HCT116 (cell line): Measurements from ENCODE around the gene CYTH2. TPM values are rescaled to one million over a fixed set of nuclear protein-coding genes. Genes with fewer than 3 reads are reported as not detected.

Experiments
- ATAC-seq: fragments of 200-7000 bp; cut with Tn5 transposase; 2 replicates; pipeline ENCODE4 v1.9.1; 2020; ENCODE audit warnings: mild to moderate bottlenecking, moderate library complexity
- BruUV-seq: library from RNA; stranded (reverse); fragments of 400-500 nt; replicated peaks from 2 replicates; lab custom pipeline; 2021; lab: Mats Ljungman, UMichigan
- CTCF ChIA-PET: fragments of 300-600 bp; sonication (Branson Sonifier 250); formaldehyde crosslinking; loops from one replicate; lab custom pipeline; 2021; ENCODE audit warnings: antibody characterized with exemption; lab: Charles Lee
- POLR2A ChIA-PET: fragments of 300-600, 350-600 bp; sonication (Branson Sonifier 250); formaldehyde crosslinking; loops from one replicate; lab custom pipeline; 2021; ENCODE audit warnings: antibody characterized with exemption; lab: Charles Lee
- RAD21 ChIA-PET, 2 experiments: fragments of 300-600 bp; sonication (Branson Sonifier 250); formaldehyde crosslinking; loops; one replicate each; lab custom pipeline; 2023; ENCODE audit warnings: low total read pairs in 2 of 2; ENCODE audit not compliant: uncharacterized antibody in 2 of 2, unreplicated experiment in 2 of 2, low non-redundant PET in 1 of 2; lab: Charles Lee
- DNase-seq: peaks from one replicate; pipeline ENCODE4 v3.0.0-alpha.2; 2010; ENCODE audit warnings: low read depth, low spot score
- H2AFZ ChIP-seq: fragments of 200-600 bp; shearing (Covaris generic), sonication (generic); 2 replicates; pipeline ENCODE4 v1.6.1; 2017; ENCODE audit warnings: low read depth, mixed run types, mixed read lengths, antibody characterized with exemption, low read length; ENCODE audit not compliant: poor library complexity, severe bottlenecking
- H3K27ac ChIP-seq: 2 replicates; pipeline ENCODE4 v1.5.1; 2012; ENCODE audit warnings: low read depth, low read length
- H3K27me3 ChIP-seq: fragments of 200-600 bp; sonication (generic); 2 replicates; pipeline ENCODE4 v1.6.1; 2016; ENCODE audit warnings: mixed run types, low read length, mixed read lengths; ENCODE audit not compliant: insufficient read depth
- H3K36me3 ChIP-seq, 2 experiments: fragments of 200-500 bp in 1 of 2; fragments of 200-600 bp in 1 of 2; sonication (Bioruptor generic) in 1 of 2; sonication (generic) in 1 of 2; 2 replicates each; pipeline versions ENCODE4 v1.5.1 to v1.6.1; 2014 to 2016; ENCODE audit warnings: low read length in 2 of 2, inconsistent platforms in 1 of 2, mixed read lengths in 1 of 2, mixed run types in 1 of 2; ENCODE audit not compliant: insufficient read depth in 2 of 2, control insufficient read depth in 1 of 2
- H3K4me1 ChIP-seq, 2 experiments: fragments of 200-600 bp in 1 of 2; sonication (generic) in 1 of 2; 2 replicates each; pipeline versions ENCODE4 v1.5.1 to v1.6.1; 2012 to 2017; ENCODE audit warnings: low read length in 2 of 2, inconsistent platforms in 1 of 2, mild to moderate bottlenecking in 1 of 2, mixed read lengths in 1 of 2, mixed run types in 1 of 2, moderate library complexity in 1 of 2; ENCODE audit not compliant: insufficient read depth in 2 of 2, control insufficient read depth in 1 of 2
- H3K4me2 ChIP-seq: fragments of 200-600 bp; sonication (generic); 2 replicates; pipeline ENCODE4 v1.6.1; 2017; ENCODE audit warnings: mixed run types, low read length, mixed read lengths
- H3K4me3 ChIP-seq, 2 experiments: fragments of 200-600 bp in 1 of 2; sonication (generic) in 1 of 2; replicated peaks in 1 of 2; 2 replicates each; pipeline ENCODE4 v1.5.1; 2011 to 2016; ENCODE audit warnings: low read length in 2 of 2, control low read depth in 1 of 2, low read depth in 1 of 2, mild to moderate bottlenecking in 1 of 2, mixed read lengths in 1 of 2, mixed run types in 1 of 2
- H3K79me2 ChIP-seq: fragments of 200-600 bp; sonication (generic); 2 replicates; pipeline ENCODE4 v1.6.1; 2017; ENCODE audit warnings: mild to moderate bottlenecking, mixed run types, low read length, moderate library complexity, mixed read lengths; ENCODE audit not compliant: insufficient read depth
- H3K9ac ChIP-seq: fragments of 200-600 bp; sonication (generic); 2 replicates; pipeline ENCODE4 v1.6.1; 2016; ENCODE audit warnings: low read length, mixed read lengths
- H3K9me2 ChIP-seq: fragments of 200-600 bp; sonication (generic), shearing (Covaris generic); 2 replicates; pipeline ENCODE4 v1.6.1; 2017; ENCODE audit warnings: mixed run types, mild to moderate bottlenecking, moderate library complexity; ENCODE audit not compliant: insufficient read depth
- H3K9me3 ChIP-seq, 2 experiments: fragments of 200-500 bp in 1 of 2; fragments of 200-600 bp in 1 of 2; sonication (Bioruptor generic) in 1 of 2; sonication (generic) in 1 of 2; 2 replicates each; pipeline ENCODE4 v1.6.1; 2014 to 2017; ENCODE audit warnings: low read length in 2 of 2, mixed read lengths in 2 of 2, inconsistent platforms in 1 of 2, low read depth in 1 of 2, mild to moderate bottlenecking in 1 of 2, mixed run types in 1 of 2, moderate library complexity in 1 of 2; ENCODE audit not compliant: control insufficient read depth in 1 of 2, insufficient read depth in 1 of 2
- H4K20me1 ChIP-seq: fragments of 200-600 bp; sonication (generic), shearing (Covaris generic); 2 replicates; pipeline ENCODE4 v1.6.1; 2017; ENCODE audit warnings: mixed run types, mild to moderate bottlenecking, moderate library complexity; ENCODE audit not compliant: insufficient read depth
- ATF3 ChIP-seq: IDR thresholded peaks from 2 replicates; pipeline ENCODE4 v1.6.1; 2012
- CTCF ChIP-seq, 3 experiments: fragments of 200-600 bp in 1 of 3; sonication (generic) in 1 of 3; IDR thresholded peaks in 2 of 3; conservative IDR thresholded peaks in 1 of 3; 2 replicates each; pipeline ENCODE4 v1.5.1; 2012 to 2017; ENCODE audit warnings: low read depth in 2 of 3, low read length in 2 of 3, antibody characterized with exemption in 1 of 3, borderline replicate concordance in 1 of 3, control low read depth in 1 of 3, mild to moderate bottlenecking in 1 of 3, mixed read lengths in 1 of 3, mixed run types in 1 of 3, moderate library complexity in 1 of 3; ENCODE audit not compliant: insufficient read depth in 1 of 3
- ELF1 ChIP-seq: IDR thresholded peaks from 2 replicates; pipeline ENCODE4 v1.6.1; 2012; ENCODE audit warnings: low read depth, borderline replicate concordance
- EZH2 ChIP-seq: fragments of 200-600 bp; sonication (generic); IDR thresholded peaks from 2 replicates; pipeline ENCODE4 v1.6.1; 2017; ENCODE audit warnings: antibody characterized with exemption, mixed run types
- POLR2AphosphoS5 ChIP-seq: IDR thresholded peaks from 2 replicates; pipeline ENCODE4 v1.6.1; 2011; ENCODE audit warnings: mild to moderate bottlenecking, low read depth, low read length, moderate library complexity
- intact Hi-C: fragments of 100-400 bp; cut with micrococcal nuclease; formaldehyde crosslinking; loops from 2 replicates; pipeline ENCODE4 v1.10.0; 2022
- total RNA-seq: library from RNA; stranded (reverse); gene quantifications from one replicate; pipeline ENCODE4 v1.2.1, GENCODE V29; 2021; ENCODE audit not compliant: unreplicated experiment

The CYTH2 gene
- total RNA-seq, 1 experiment from 2014 or later = 75.3 TPM

GRCh38 chr19:48479686-48480085 lies 10.5 kb downstream of the CYTH2 start:
- intact Hi-C loops = no loop called here

More at GRCh38 chr19:48479686-48480085, 10.5 kb downstream of the CYTH2 start:
- Histone ChIP-seq H2AFZ (no peak overlapping the region), H3K9me3 (no peaks in the 10 kb centered on the region), H3K27me3 (no peaks in the 10 kb centered on the region), H3K27ac (no peak overlapping the region; the same call in 1 of the 2 replicates), H3K4me2 (no peak overlapping the region), H3K4me3 (no peak overlapping the region), H4K20me1 (no peaks in the 10 kb centered on the region), H3K4me1 (peaks cover 0 to 18% of the 10 kb centered on the region in 2 experiments; a peak in 2 of 4 replicates), H3K9me2 (no peaks in the 10 kb centered on the region), H3K36me3 (peaks cover 3 to 33% of the 10 kb centered on the region in 2 experiments; a peak in 1 of 4 replicates), H3K79me2 (no peaks in the 10 kb centered on the region), H3K9ac (no peak overlapping the region)
- DNase-seq (no peak), ATAC-seq (no peak)
- ChIA-PET CTCF (no interaction called here), RAD21 (no interaction called here), POLR2A (no interaction called here)
- no TSS peak for BruUV-seq
- no peak for TF ChIP-seq ELF1
- no peak for TF ChIP-seq CTCF (IDR thresholded peaks at IDR 0.05 in 2 of 3, conservative IDR thresholded peaks at IDR 0.05 in 1 of 3; ENCODE audit: borderline replicate concordance in 1 of 3, insufficient read depth in 1 of 3, low read depth in 2 of 3, low read length in 2 of 3)
- TF ChIP-seq ATF3 = no peak
- TF ChIP-seq EZH2 = no peak
- TF ChIP-seq POLR2AphosphoS5 = no peak
